Natural killer cell (primary cell): ENCODE measurements around the gene MAP2K7. TPM values are rescaled to one million over a fixed set of nuclear protein-coding genes. Genes with fewer than 3 reads are reported as not detected.

Experiments
- ATAC-seq, 3 donors: fragments of 150-1000 bp in 2 of 3; fragments of 200-7000 bp in 1 of 3; cut with Tn5 transposase; 1 replicate in 1 of 3; 2 replicates in 2 of 3; pipeline ENCODE4 v1.10.0; 2021; ENCODE audit warnings: mild to moderate bottlenecking in 2 of 3, moderate library complexity in 2 of 3
- DNase-seq, 2 donors: peaks; one replicate each; pipeline versions ENCODE4 v3.0.0 to v3.0.0-alpha.2; 2013 to 2021; ENCODE audit warnings: mixed read lengths in 1 of 2
- H3K27ac ChIP-seq: one replicate; pipeline ENCODE4 v1.5.1; 2013; ENCODE audit warnings: mild to moderate bottlenecking, low read length
- H3K27me3 ChIP-seq: one replicate; pipeline ENCODE4 v1.6.1; 2013; ENCODE audit warnings: low read length; ENCODE audit not compliant: control insufficient read depth, insufficient read depth
- H3K36me3 ChIP-seq: one replicate; pipeline ENCODE4 v1.6.1; 2013; ENCODE audit warnings: low read length; ENCODE audit not compliant: control insufficient read depth, insufficient read depth
- H3K4me1 ChIP-seq: one replicate; pipeline ENCODE4 v1.6.1; 2013; ENCODE audit warnings: low read length; ENCODE audit not compliant: control insufficient read depth, insufficient read depth
- H3K4me3 ChIP-seq: one replicate; pipeline ENCODE4 v1.5.1; 2013; ENCODE audit warnings: low read length
- H3K9me3 ChIP-seq: one replicate; pipeline ENCODE4 v1.6.1; 2013; ENCODE audit warnings: low read length; ENCODE audit not compliant: control insufficient read depth, insufficient read depth
- H3K27ac Mint-ChIP-seq, 2 donors: one replicate each; pipeline ENCODE4 v1.8.0; 2022; ENCODE audit warnings: mild to moderate bottlenecking in 2 of 2, mixed read lengths in 2 of 2, moderate library complexity in 1 of 2
- H3K27me3 Mint-ChIP-seq, 2 donors: one replicate each; pipeline ENCODE4 v1.8.0; 2022; ENCODE audit warnings: low read depth in 2 of 2, mixed read lengths in 2 of 2
- H3K36me3 Mint-ChIP-seq: one replicate; pipeline ENCODE4 v1.8.0; 2022; ENCODE audit warnings: mixed read lengths
- H3K4me1 Mint-ChIP-seq, 2 donors: one replicate each; pipeline ENCODE4 v1.8.0; 2022; ENCODE audit warnings: mixed read lengths in 2 of 2
- H3K4me3 Mint-ChIP-seq: one replicate; pipeline ENCODE4 v1.8.0; 2022; ENCODE audit warnings: mild to moderate bottlenecking, moderate library complexity, mixed read lengths
- H3K9me3 Mint-ChIP-seq, 2 donors: one replicate each; pipeline ENCODE4 v1.8.0; 2022; ENCODE audit warnings: mixed read lengths in 2 of 2
- WGBS: methylation state at CpG from one replicate; pipeline ENCODE4 v1.1.7; 2013; ENCODE audit warnings: missing lambda C conversion rate; ENCODE audit not compliant: insufficient coverage; 5-methylcytosine and 5-hydroxymethylcytosine counted together
- intact Hi-C: fragments of 100-400 bp; cut with micrococcal nuclease; formaldehyde crosslinking; loops from one replicate; pipeline ENCODE4 v1.14.2; 2022
- total RNA-seq, 4 donors: library from RNA; stranded (reverse); fragments of 120-200 nt in 1 of 4; gene quantifications; one replicate each; pipeline versions ENCODE4 v1.2.3 to v1.2.4, GENCODE V29; 2013 to 2022
- TF ChIP-seq, protein P1 (sequence below): fragments of 200-600 bp; IDR thresholded peaks from one replicate; pipeline ENCODE4 v1.8.0; 2022; ENCODE audit warnings: antibody characterized with exemption

MAP2K7 gene
- total RNA-seq, 3 donors from 2014 or later (not counting 1 experiment from before 2014, with no cell fraction given), result 131 to 218 (median 159) TPM

DNA sequence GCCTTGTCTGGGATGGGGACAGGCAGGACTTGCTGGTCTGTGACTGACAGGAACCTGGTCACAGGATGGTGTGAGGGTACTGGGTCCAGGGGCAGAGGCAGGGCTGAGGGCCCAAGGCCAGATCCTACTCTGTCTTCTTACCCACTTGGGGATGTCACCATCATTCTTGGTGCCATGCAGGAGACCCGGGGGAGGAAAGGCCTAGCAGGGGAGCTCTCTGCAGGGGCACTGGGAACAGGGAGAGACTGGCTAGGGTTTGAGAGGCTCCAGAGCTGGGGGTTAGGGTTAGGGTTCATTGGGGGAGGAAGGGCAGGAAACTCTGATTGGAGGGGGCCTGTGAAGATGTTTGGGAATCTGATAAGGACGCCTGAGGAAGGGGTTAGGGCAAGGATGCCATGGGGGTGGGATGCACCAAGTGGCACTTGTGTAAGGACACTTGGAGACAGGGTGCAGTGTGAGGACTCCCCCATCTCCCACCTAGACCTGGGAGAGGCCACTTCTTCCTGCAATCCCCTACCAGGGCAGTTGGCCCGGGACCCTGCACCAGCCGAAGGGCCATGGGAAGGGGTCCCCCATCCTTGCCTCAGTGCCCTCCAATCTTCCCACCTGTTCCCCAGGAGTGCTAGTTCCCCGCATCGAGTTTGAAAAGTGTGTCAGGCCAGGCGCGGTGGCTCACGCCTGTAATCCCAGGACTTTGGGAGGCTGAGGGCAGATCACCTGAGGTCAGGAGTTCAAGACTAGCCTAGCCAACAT is 36.4 kb upstream of the MAP2K7 start:
- Histone ChIP-seq H3K4me3 (no peak overlapping the region), H3K27ac (no peak overlapping the region), H3K4me1 (peaks cover 41% of the 10 kb centered on the region), H3K36me3 (no peaks in the 10 kb centered on the region), H3K27me3 (peaks cover 14% of the 10 kb centered on the region), H3K9me3 (peaks cover 4% of the 10 kb centered on the region)
- Mint-ChIP-seq H3K36me3 (no peaks in the 10 kb centered on the region), H3K4me1 (peaks cover 12 to 31% of the 10 kb centered on the region in 2 donors), H3K4me3 (no peak overlapping the region), H3K27me3 (peaks cover 9 to 32% of the 10 kb centered on the region in 2 donors), H3K27ac (no peak overlapping the region), H3K9me3 (no peaks in the 10 kb centered on the region)
- no peak for DNase-seq
- ATAC-seq, result no peak
- intact Hi-C loops, result no loop called here
- 94% methylated on average over 9 of the region's 9 CpGs for WGBS
- TF ChIP-seq, protein P1, sequence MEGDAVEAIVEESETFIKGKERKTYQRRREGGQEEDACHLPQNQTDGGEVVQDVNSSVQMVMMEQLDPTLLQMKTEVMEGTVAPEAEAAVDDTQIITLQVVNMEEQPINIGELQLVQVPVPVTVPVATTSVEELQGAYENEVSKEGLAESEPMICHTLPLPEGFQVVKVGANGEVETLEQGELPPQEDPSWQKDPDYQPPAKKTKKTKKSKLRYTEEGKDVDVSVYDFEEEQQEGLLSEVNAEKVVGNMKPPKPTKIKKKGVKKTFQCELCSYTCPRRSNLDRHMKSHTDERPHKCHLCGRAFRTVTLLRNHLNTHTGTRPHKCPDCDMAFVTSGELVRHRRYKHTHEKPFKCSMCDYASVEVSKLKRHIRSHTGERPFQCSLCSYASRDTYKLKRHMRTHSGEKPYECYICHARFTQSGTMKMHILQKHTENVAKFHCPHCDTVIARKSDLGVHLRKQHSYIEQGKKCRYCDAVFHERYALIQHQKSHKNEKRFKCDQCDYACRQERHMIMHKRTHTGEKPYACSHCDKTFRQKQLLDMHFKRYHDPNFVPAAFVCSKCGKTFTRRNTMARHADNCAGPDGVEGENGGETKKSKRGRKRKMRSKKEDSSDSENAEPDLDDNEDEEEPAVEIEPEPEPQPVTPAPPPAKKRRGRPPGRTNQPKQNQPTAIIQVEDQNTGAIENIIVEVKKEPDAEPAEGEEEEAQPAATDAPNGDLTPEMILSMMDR, result no peak

DNA sequence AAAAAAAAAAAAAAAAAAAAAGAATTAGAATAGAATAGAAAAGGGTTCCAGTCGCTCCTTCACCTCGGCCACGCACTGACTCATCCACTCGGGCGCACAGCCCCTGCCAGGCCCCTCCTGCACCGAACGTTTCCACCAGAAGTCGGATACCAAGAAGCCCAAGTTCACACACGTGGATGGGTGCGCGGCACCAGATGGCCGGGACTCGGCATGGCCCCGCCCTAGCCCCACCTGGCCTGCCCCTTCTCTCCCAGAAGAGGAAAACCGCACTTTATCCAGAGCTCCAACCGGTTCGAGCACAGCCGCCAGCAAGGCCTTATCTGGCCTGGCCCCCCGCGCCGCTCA is 35.4 kb upstream of the MAP2K7 start:
- peaks cover 42% of the 10 kb centered on the region for H3K4me1 ChIP-seq
- ATAC-seq, result no peak
- peak overlapping the region; percentile 35 for H3K4me3 ChIP-seq
- DNase-seq, result no peak
- no peak overlapping the region for H3K27ac ChIP-seq
- Mint-ChIP-seq H3K27ac (peak overlapping the region; percentile 86 to 89), H3K36me3 (no peaks in the 10 kb centered on the region), H3K9me3 (no peaks in the 10 kb centered on the region), H3K27me3 (peaks cover 9 to 37% of the 10 kb centered on the region in 2 donors), H3K4me3 (peak overlapping the region; percentile 83), H3K4me1 (peaks cover 12 to 31% of the 10 kb centered on the region in 2 donors)
- intact Hi-C loops, result loop anchor here (2.0 kb wide), 2 partner anchors 35 to 39 kb away; partner anchors contain the start of gene MAP2K7
- 6% methylated on average over 21 of the region's 21 CpGs for WGBS
- no peaks in the 10 kb centered on the region for H3K36me3 ChIP-seq
- peaks cover 21% of the 10 kb centered on the region for H3K27me3 ChIP-seq
- TF ChIP-seq, protein P1, result no peak
- peaks cover 4% of the 10 kb centered on the region for H3K9me3 ChIP-seq

DNA sequence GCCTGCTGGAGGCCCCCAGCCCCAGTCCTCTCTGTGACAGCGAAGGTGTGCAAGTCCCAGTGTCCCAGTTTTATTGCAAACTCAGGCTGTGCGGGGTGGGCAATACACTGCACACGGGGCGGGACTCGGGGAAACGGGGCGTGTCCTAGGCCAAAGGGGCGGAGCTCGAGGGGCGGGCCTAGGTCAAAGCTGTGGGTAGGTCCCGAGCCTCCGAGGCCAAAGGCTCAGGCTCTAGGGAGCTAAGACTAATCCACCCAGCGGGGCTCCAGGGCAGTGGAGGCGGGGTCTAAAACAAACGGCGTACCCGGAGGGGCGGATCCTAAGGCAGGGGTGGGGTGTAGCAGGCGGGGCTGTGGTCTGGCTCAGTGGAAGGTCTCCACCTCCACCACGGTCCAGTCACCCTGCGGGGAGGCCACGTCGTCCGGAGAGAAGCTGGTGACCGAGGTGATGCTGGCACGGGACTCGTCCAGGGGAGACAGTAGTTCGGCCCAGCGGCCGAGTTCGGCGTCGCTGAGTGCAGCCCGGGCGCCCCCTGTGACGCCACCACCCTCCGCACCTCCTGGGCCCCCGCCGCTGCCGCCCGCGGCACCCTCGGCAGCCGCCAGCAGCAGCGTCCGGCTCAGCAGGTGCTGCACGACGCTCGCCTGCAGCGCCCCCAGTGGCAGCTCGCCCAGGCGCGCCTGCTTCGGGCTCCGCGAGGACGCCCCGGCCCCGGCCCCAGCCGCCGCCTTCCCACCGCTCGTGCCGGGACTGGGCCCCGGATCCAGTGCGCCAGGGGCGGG is 34.8 kb upstream of the MAP2K7 start:
- peaks cover 9 to 37% of the 10 kb centered on the region in 2 donors for H3K27me3 Mint-ChIP-seq
- H3K36me3 ChIP-seq, result no peaks in the 10 kb centered on the region
- no peaks in the 10 kb centered on the region for H3K9me3 Mint-ChIP-seq
- DNase-seq (peak; percentile 86 to 95), ATAC-seq (peak; percentile 74 to 90 (median 80))
- H3K4me3 ChIP-seq, result peak overlapping the region; percentile 35
- H3K27ac ChIP-seq, result peak overlapping the region; percentile 57
- H3K27ac Mint-ChIP-seq, result peak overlapping the region; percentile 86 to 89
- H3K27me3 ChIP-seq, result peaks cover 24% of the 10 kb centered on the region
- peaks cover 12 to 31% of the 10 kb centered on the region in 2 donors for H3K4me1 Mint-ChIP-seq
- H3K9me3 ChIP-seq, result peaks cover 4% of the 10 kb centered on the region
- TF ChIP-seq, protein P1, result peak; percentile 96
- no peaks in the 10 kb centered on the region for H3K36me3 Mint-ChIP-seq
- H3K4me3 Mint-ChIP-seq, result peak overlapping the region; percentile 83
- intact Hi-C loops, result loop anchor here (1.0 to 2.0 kb wide), 3 partner anchors 34 to 51 kb away; partner anchors contain the start of genes MAP2K7 and SNAPC2
- under 1% methylated on average over 66 of the region's 67 CpGs for WGBS
- peaks cover 47% of the 10 kb centered on the region for H3K4me1 ChIP-seq
